A673 (cell line): Measurements from ENCODE around the gene BANP. TPM values are rescaled to one million over a fixed set of nuclear protein-coding genes. Genes with fewer than 3 reads are reported as not detected.

Experiments used
- BruUV-seq: library from RNA; stranded (reverse); fragments of 400-500 nt; replicated peaks from 2 replicates; lab custom pipeline; 2021; lab: Mats Ljungman, UMichigan
- CTCF ChIA-PET: fragments of 300-600 bp; sonication (Branson Sonifier 250); formaldehyde crosslinking; loops from one replicate; lab custom pipeline; 2022; ENCODE audit warnings: antibody characterized with exemption; lab: Charles Lee
- POLR2A ChIA-PET: fragments of 300-600 bp; sonication (Branson Sonifier 250); formaldehyde crosslinking; loops from one replicate; lab custom pipeline; 2022; ENCODE audit warnings: antibody characterized with exemption; ENCODE audit not compliant: low non-redundant PET; lab: Charles Lee
- DNase-seq: peaks from one replicate; pipeline ENCODE4 v3.0.0-alpha.2; 2015; ENCODE audit warnings: low spot score
- H3K27ac ChIP-seq: fragments of 200-600 bp; sonication (generic); 2 replicates; pipeline ENCODE4 v1.5.1; 2016; ENCODE audit warnings: mixed run types, low read depth, mild to moderate bottlenecking, mixed read lengths, antibody characterized with exemption, low read length; ENCODE audit not compliant: poor library complexity, severe bottlenecking
- H3K27me3 ChIP-seq: fragments of 200-600 bp; sonication (generic); replicated peaks from 2 replicates; pipeline ENCODE4 v1.6.1; 2017; ENCODE audit warnings: mixed run types, low read depth, mild to moderate bottlenecking, mixed read lengths, antibody characterized with exemption, low read length; ENCODE audit not compliant: insufficient read depth, poor library complexity
- H3K36me3 ChIP-seq: fragments of 200-600 bp; sonication (generic); 2 replicates; pipeline ENCODE4 v1.6.1; 2016; ENCODE audit warnings: mixed run types, mild to moderate bottlenecking, mixed read lengths, antibody characterized with exemption, low read length; ENCODE audit not compliant: insufficient read depth, poor library complexity, severe bottlenecking
- H3K4me1 ChIP-seq: fragments of 200-600 bp; sonication (generic); 2 replicates; pipeline ENCODE4 v1.6.1; 2017; ENCODE audit warnings: mixed run types, mild to moderate bottlenecking, mixed read lengths, antibody characterized with exemption, low read length; ENCODE audit not compliant: insufficient read depth, poor library complexity, severe bottlenecking
- H3K4me3 ChIP-seq: fragments of 200-600 bp; sonication (generic); 2 replicates; pipeline ENCODE4 v1.5.1; 2016; ENCODE audit warnings: low read depth, mixed run types, mild to moderate bottlenecking, mixed read lengths, low read length; ENCODE audit not compliant: poor library complexity, severe bottlenecking
- H3K9me3 ChIP-seq: fragments of 200-600 bp; sonication (generic); 2 replicates; pipeline ENCODE4 v1.6.1; 2016; ENCODE audit warnings: mixed run types, low read depth, mild to moderate bottlenecking, mixed read lengths, antibody characterized with exemption, low read length; ENCODE audit not compliant: poor library complexity, severe bottlenecking
- EZH2 ChIP-seq: fragments of 200-600 bp; sonication (generic); IDR thresholded peaks from 2 replicates; pipeline ENCODE4 v1.6.1; 2017; ENCODE audit warnings: borderline replicate concordance, low read depth, mild to moderate bottlenecking, mixed read lengths, antibody characterized with exemption, low read length; ENCODE audit not compliant: poor library complexity, severe bottlenecking
- intact Hi-C: fragments of 100-400 bp; cut with micrococcal nuclease; formaldehyde crosslinking; loops from one replicate; pipeline ENCODE4 v1.10.0; 2022; ENCODE audit not compliant: unreplicated experiment
- total RNA-seq: library from RNA; stranded (reverse); gene quantifications from 2 replicates; pipeline ENCODE4 v1.2.3, GENCODE V29; 2021
- TF ChIP-seq, protein P1 (sequence below): fragments of 300-800, 200-600 bp; sonication (generic); conservative IDR thresholded peaks from 2 replicates; pipeline ENCODE4 v1.5.1; 2017; ENCODE audit warnings: low read depth, mild to moderate bottlenecking, antibody characterized with exemption, low read length, moderate library complexity, mixed read lengths

Gene BANP
- total RNA-seq, 1 experiment from 2014 or later, result 44.3 TPM

GRCh38 chr16:87956365-87957231 is 5.4 kb downstream of the BANP start:
- peak; percentile 82 for DNase-seq
- no peak for TF ChIP-seq EZH2
- TF ChIP-seq, protein P1, sequence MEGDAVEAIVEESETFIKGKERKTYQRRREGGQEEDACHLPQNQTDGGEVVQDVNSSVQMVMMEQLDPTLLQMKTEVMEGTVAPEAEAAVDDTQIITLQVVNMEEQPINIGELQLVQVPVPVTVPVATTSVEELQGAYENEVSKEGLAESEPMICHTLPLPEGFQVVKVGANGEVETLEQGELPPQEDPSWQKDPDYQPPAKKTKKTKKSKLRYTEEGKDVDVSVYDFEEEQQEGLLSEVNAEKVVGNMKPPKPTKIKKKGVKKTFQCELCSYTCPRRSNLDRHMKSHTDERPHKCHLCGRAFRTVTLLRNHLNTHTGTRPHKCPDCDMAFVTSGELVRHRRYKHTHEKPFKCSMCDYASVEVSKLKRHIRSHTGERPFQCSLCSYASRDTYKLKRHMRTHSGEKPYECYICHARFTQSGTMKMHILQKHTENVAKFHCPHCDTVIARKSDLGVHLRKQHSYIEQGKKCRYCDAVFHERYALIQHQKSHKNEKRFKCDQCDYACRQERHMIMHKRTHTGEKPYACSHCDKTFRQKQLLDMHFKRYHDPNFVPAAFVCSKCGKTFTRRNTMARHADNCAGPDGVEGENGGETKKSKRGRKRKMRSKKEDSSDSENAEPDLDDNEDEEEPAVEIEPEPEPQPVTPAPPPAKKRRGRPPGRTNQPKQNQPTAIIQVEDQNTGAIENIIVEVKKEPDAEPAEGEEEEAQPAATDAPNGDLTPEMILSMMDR, result peak; percentile 57
- ChIA-PET POLR2A (interaction anchor here (0.5 kb wide), 1 partner anchor 12 kb away, joined by 3 read pairs; no protein-coding TSS in a partner anchor), CTCF (interaction anchor here (1.1 kb wide), 1 partner anchor 178 kb away, joined by 3 read pairs; no protein-coding TSS in a partner anchor)
- Histone ChIP-seq H3K27ac (peak overlapping the region; percentile 75), H3K27me3 (no peaks in the 10 kb centered on the region), H3K4me1 (peaks cover 28% of the 10 kb centered on the region), H3K9me3 (no peaks in the 10 kb centered on the region), H3K36me3 (peaks cover 13% of the 10 kb centered on the region), H3K4me3 (peak overlapping the region; percentile 28)
- intact Hi-C loops, result loop anchor here (10.0 kb wide), 2 partner anchors 68 to 478 kb away; no protein-coding TSS in a partner anchor
- BruUV-seq, result no TSS peak

- peak overlapping the region; percentile 75 for H3K27ac ChIP-seq
- ChIA-PET CTCF (no interaction called here), POLR2A (interaction anchor here (0.5 kb wide), 1 partner anchor 12 kb away, joined by 3 read pairs; no protein-coding TSS in a partner anchor)
- no peak for DNase-seq
- peaks cover 25% of the 10 kb centered on the region for H3K4me1 ChIP-seq
- no peak overlapping the region for H3K4me3 ChIP-seq
- peaks cover 13% of the 10 kb centered on the region for H3K36me3 ChIP-seq
- intact Hi-C loops, result loop anchor here (10.0 kb wide), 2 partner anchors 67 to 477 kb away; no protein-coding TSS in a partner anchor
- TF ChIP-seq, protein P1, result no peak
- TF ChIP-seq EZH2, result no peak
- no TSS peak for BruUV-seq
- no peaks in the 10 kb centered on the region for H3K27me3 ChIP-seq
- no peaks in the 10 kb centered on the region for H3K9me3 ChIP-seq
These were observed 6.3 kb downstream of the BANP start for GRCh38 chr16:87957296-87958094.

GRCh38 chr16:87958632-87959031 is 7.4 kb downstream of the BANP start:
- no peak for DNase-seq
- Histone ChIP-seq H3K4me1 (peaks cover 17% of the 10 kb centered on the region), H3K9me3 (no peaks in the 10 kb centered on the region), H3K27me3 (no peaks in the 10 kb centered on the region), H3K4me3 (no peak overlapping the region), H3K27ac (no peak overlapping the region), H3K36me3 (peaks cover 8% of the 10 kb centered on the region)
- BruUV-seq, result no TSS peak
- CTCF ChIA-PET, result no interaction called here
- POLR2A ChIA-PET, result no interaction called here
- intact Hi-C loops, result loop anchor here (10.0 kb wide), 2 partner anchors 66 to 476 kb away; no protein-coding TSS in a partner anchor
- no peak for TF ChIP-seq EZH2
